Transverse colon (tissue), 4 donors: ENCODE data around the gene HMGB1. TPM values are rescaled to one million over a fixed set of nuclear protein-coding genes. Genes with fewer than 3 reads are reported as not detected.
A peak's percentile ranks its signal among the peaks of the same experiment; 100 is the strongest.

Experiments used
- DNase-seq: peaks from one replicate; pipeline ENCODE4 v3.0.0-alpha.2; 2019
- H3K27ac ChIP-seq, 4 donors: fragments of 200-600 bp; sonication (generic); 2 replicates each; pipeline ENCODE4 v1.5.1; 2016 to 2018; ENCODE audit warnings: inconsistent platforms in 4 of 4
- H3K27me3 ChIP-seq: fragments of 200-600 bp; sonication (generic); 2 replicates; pipeline ENCODE4 v1.5.1; 2017; ENCODE audit warnings: inconsistent platforms
- H3K36me3 ChIP-seq, 4 donors: fragments of 200-600 bp; sonication (generic); 2 replicates each; pipeline ENCODE4 v1.5.1; 2017 to 2019; ENCODE audit warnings: inconsistent platforms in 4 of 4
- H3K4me1 ChIP-seq, 4 donors: fragments of 200-600 bp; sonication (generic); 2 replicates each; pipeline ENCODE4 v1.5.1; 2017 to 2020; ENCODE audit warnings: inconsistent platforms in 4 of 4
- H3K4me3 ChIP-seq, 4 donors: fragments of 200-600 bp; sonication (generic); 1 replicate in 1 of 4; 2 replicates in 3 of 4; pipeline versions ENCODE4 v1.5.1 to v1.6.1; 2017 to 2019; ENCODE audit warnings: inconsistent platforms in 4 of 4
- H3K9me3 ChIP-seq, 2 donors: fragments of 200-600 bp; sonication (generic); 2 replicates each; pipeline ENCODE4 v1.5.1; 2017 to 2019; ENCODE audit warnings: inconsistent platforms in 2 of 2
- CTCF ChIP-seq, 5 experiments: fragments of 200-600 bp in 3 of 5; fragments of 450-650 bp in 2 of 5; sonication (generic) in 3 of 5; IDR thresholded peaks; 1 replicate in 2 of 5; 2 replicates in 3 of 5; pipeline ENCODE4 v1.5.1; 2016 to 2017; ENCODE audit warnings: antibody characterized with exemption in 5 of 5, inconsistent platforms in 3 of 5, mild to moderate bottlenecking in 2 of 5, moderate library complexity in 1 of 5
- EP300 ChIP-seq: sonication (generic); formaldehyde crosslinking; IDR thresholded peaks from one replicate; pipeline ENCODE4 v1.6.1; 2017; ENCODE audit warnings: antibody characterized with exemption, low read depth
- POLR2A ChIP-seq: fragments of 450-650 bp; IDR thresholded peaks from one replicate; pipeline ENCODE4 v1.6.1; 2016; ENCODE audit warnings: antibody characterized with exemption, mild to moderate bottlenecking, moderate library complexity
- POLR2AphosphoS5 ChIP-seq, 3 donors: sonication (generic); formaldehyde crosslinking; IDR thresholded peaks; one replicate each; pipeline ENCODE4 v1.6.1; 2016; ENCODE audit warnings: antibody characterized with exemption in 3 of 3
- WGBS, 2 donors: methylation state at CpG; one replicate each; pipeline ENCODE4 v1.1.5; 2018; ENCODE audit warnings: low coverage in 1 of 2; 5-methylcytosine and 5-hydroxymethylcytosine counted together
- in situ Hi-C, 4 donors: fragments of 200-750 bp; cut with MboI; loops; one replicate each; pipeline versions ENCODE4 v1.15.0 to v1.15.1; 2017; ENCODE audit warnings: low sequenced_read_pairs in 3 of 4, low pct_ligation_motif_present in 1 of 4, low pct_unique_long_range_greater_than_20kb in 1 of 4
- intact Hi-C: fragments of 100-400 bp; cut with DNase I; formaldehyde crosslinking; loops from one replicate; pipeline ENCODE4 v1.15.1; 2023; ENCODE audit warnings: low total_unique reads
- total RNA-seq, 4 donors: library from RNA; depleted of rRNA; stranded (reverse); fragments of >200 nt; gene quantifications; one replicate each; pipeline ENCODE4 v1.1.0, GENCODE V29; 2016

The HMGB1 gene
- total RNA-seq, 4 donors from 2014 or later, result 131 to 274 (median 152) TPM

GRCh38 chr13:30418717-30419459, 46.8 kb downstream of the HMGB1 start:
- Histone ChIP-seq H3K27ac (peak overlapping the region; percentile 32 to 98 (median 55)), H3K36me3 (no peaks in the 10 kb centered on the region), H3K4me1 (peaks cover 9 to 20% (median 9%) of the 10 kb centered on the region in 4 donors), H3K27me3 (no peaks in the 10 kb centered on the region), H3K4me3 (no peak overlapping the region), H3K9me3 (no peaks in the 10 kb centered on the region)
- no peak for TF ChIP-seq EP300
- TF ChIP-seq POLR2AphosphoS5 (IDR thresholded peaks at IDR 0.05), result peak in 1 of 3 donors; percentile 30
- TF ChIP-seq CTCF (IDR thresholded peaks at IDR 0.05), result no peak
- TF ChIP-seq POLR2A, result no peak
- WGBS, 2 donors, result 69% methylated on average over 6 to 9 of the region's 9 CpGs
- intact Hi-C loops, result no loop called here
- DNase-seq, result no peak
- in situ Hi-C loops, result no loop called here

- intact Hi-C loops (no loop called here), in situ Hi-C loops (no loop called here)
- Histone ChIP-seq H3K4me1 (peaks cover 9 to 20% (median 9%) of the 10 kb centered on the region in 4 donors), H3K36me3 (no peaks in the 10 kb centered on the region), H3K27ac (peak overlapping the region in 2 of 4 donors; percentile 68 to 98), H3K27me3 (no peaks in the 10 kb centered on the region), H3K4me3 (no peak overlapping the region), H3K9me3 (no peaks in the 10 kb centered on the region)
- WGBS, 2 donors, result 67 to 69% methylated on average over 5 to 6 of the region's 6 CpGs
- TF ChIP-seq EP300 (no peak), POLR2AphosphoS5 (IDR thresholded peaks at IDR 0.05) (no peak), CTCF (IDR thresholded peaks at IDR 0.05) (no peak), POLR2A (no peak)
- no peak for DNase-seq
These were observed 47.5 kb downstream of the HMGB1 start for GRCh38 chr13:30418075-30418716.

- Histone ChIP-seq H3K4me1 (peaks cover 9 to 11% (median 9%) of the 10 kb centered on the region in 4 donors), H3K36me3 (no peaks in the 10 kb centered on the region), H3K9me3 (no peaks in the 10 kb centered on the region), H3K27me3 (no peaks in the 10 kb centered on the region), H3K27ac (no peak overlapping the region), H3K4me3 (no peak overlapping the region)
- in situ Hi-C loops, result no loop called here
- no peak for TF ChIP-seq POLR2AphosphoS5 (IDR thresholded peaks at IDR 0.05)
- no peak for TF ChIP-seq POLR2A
- TF ChIP-seq EP300, result no peak
- TF ChIP-seq CTCF (IDR thresholded peaks at IDR 0.05), result no peak
- WGBS, 2 donors, result 73 to 83% methylated on average over 1 of the region's 1 CpG
- no peak for DNase-seq
- intact Hi-C loops, result no loop called here
These were observed 49.3 kb downstream of the HMGB1 start for GRCh38 chr13:30416471-30416870.

- DNase-seq, result no peak
- in situ Hi-C loops, result no loop called here
- peaks cover under 1 to 5% (median 2%) of the 10 kb centered on the region in 4 donors for H3K4me1 ChIP-seq
- no peaks in the 10 kb centered on the region for H3K9me3 ChIP-seq
- no peak overlapping the region for H3K27ac ChIP-seq
- intact Hi-C loops, result no loop called here
- TF ChIP-seq CTCF (IDR thresholded peaks at IDR 0.05) (no peak), POLR2AphosphoS5 (IDR thresholded peaks at IDR 0.05) (no peak), EP300 (no peak), POLR2A (no peak)
- H3K4me3 ChIP-seq, result no peak overlapping the region
- WGBS, 2 donors, result 58 to 82% methylated on average over 3 of the region's 3 CpGs
- H3K27me3 ChIP-seq, result no peaks in the 10 kb centered on the region
- no peaks in the 10 kb centered on the region for H3K36me3 ChIP-seq
These were observed 50.2 kb downstream of the HMGB1 start for GRCh38 chr13:30415430-30416030.
